ENCODE results near the gene GALNTL6. TPM values are rescaled to one million over a fixed set of nuclear protein-coding genes. Genes with fewer than 3 reads are reported as not detected.
A peak's percentile ranks its signal among the peaks of the same experiment; 100 is the strongest.

GALNTL6 gene
- total RNA-seq, 4 donors from 2014 or later: 0.26 to 4.0 (median 1.5) TPM; not detected in 1

- TF ChIP-seq POLR2A (IDR thresholded peaks at IDR 0.05) (no peak), POLR2AphosphoS5 (IDR thresholded peaks at IDR 0.05) (no peak), EP300 (IDR thresholded peaks at IDR 0.05) (no peak)
- TF ChIP-seq, protein P1, sequence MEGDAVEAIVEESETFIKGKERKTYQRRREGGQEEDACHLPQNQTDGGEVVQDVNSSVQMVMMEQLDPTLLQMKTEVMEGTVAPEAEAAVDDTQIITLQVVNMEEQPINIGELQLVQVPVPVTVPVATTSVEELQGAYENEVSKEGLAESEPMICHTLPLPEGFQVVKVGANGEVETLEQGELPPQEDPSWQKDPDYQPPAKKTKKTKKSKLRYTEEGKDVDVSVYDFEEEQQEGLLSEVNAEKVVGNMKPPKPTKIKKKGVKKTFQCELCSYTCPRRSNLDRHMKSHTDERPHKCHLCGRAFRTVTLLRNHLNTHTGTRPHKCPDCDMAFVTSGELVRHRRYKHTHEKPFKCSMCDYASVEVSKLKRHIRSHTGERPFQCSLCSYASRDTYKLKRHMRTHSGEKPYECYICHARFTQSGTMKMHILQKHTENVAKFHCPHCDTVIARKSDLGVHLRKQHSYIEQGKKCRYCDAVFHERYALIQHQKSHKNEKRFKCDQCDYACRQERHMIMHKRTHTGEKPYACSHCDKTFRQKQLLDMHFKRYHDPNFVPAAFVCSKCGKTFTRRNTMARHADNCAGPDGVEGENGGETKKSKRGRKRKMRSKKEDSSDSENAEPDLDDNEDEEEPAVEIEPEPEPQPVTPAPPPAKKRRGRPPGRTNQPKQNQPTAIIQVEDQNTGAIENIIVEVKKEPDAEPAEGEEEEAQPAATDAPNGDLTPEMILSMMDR (IDR thresholded peaks at IDR 0.05): no peak
- Histone ChIP-seq H3K27ac (no peak overlapping the region), H3K27me3 (peaks cover 29% of the 10 kb centered on the region), H3K36me3 (no peaks in the 10 kb centered on the region), H3K4me3 (no peak overlapping the region), H3K9me3 (no peaks in the 10 kb centered on the region), H3K4me1 (peaks cover 14% of the 10 kb centered on the region)
- no peak for DNase-seq (ENCODE audit: low spot score in 2 of 2)
- WGBS: 88% methylated on average over 1 of the region's 1 CpG
These were observed 3.8 kb downstream of the GALNTL6 start for GRCh38 chr4:171817026-171817425.

- Histone ChIP-seq H3K4me3 (no peak overlapping the region), H3K27me3 (no peaks in the 10 kb centered on the region), H3K4me1 (no peaks in the 10 kb centered on the region), H3K36me3 (no peaks in the 10 kb centered on the region), H3K9me3 (peaks cover 3% of the 10 kb centered on the region), H3K27ac (no peak overlapping the region)
- no peak for DNase-seq (ENCODE audit: low spot score in 2 of 2)
- 37% methylated on average over 3 of the region's 3 CpGs for WGBS
- TF ChIP-seq POLR2A (IDR thresholded peaks at IDR 0.05) (no peak), POLR2AphosphoS5 (IDR thresholded peaks at IDR 0.05) (no peak), EP300 (IDR thresholded peaks at IDR 0.05) (no peak)
- TF ChIP-seq, protein P1 (IDR thresholded peaks at IDR 0.05): no peak
These were observed 21.4 kb downstream of the GALNTL6 start for GRCh38 chr4:171834640-171835039.

DNA sequence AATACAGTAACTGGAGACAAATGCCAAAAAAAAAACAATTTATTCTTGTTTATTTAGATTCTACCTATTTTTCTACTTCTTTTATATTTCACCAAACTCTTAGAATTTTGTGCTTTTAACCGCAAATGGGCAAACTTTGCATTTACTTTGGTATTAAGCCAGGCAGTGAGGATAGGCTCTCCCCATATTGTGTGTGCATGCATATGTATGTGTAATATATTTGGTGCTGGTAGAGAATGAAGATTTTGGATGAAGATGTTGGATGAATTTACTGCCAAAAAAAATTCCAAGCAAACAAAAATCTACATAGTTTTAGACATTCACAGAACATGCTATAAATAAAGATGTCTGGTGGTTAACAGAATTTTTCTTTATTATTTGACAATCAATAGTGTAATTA, 30.3 kb downstream of the GALNTL6 start:
- TF ChIP-seq, protein P1 (IDR thresholded peaks at IDR 0.05): no peak
- TF ChIP-seq POLR2A (IDR thresholded peaks at IDR 0.05): no peak
- no peak for TF ChIP-seq EP300 (IDR thresholded peaks at IDR 0.05)
- TF ChIP-seq POLR2AphosphoS5 (IDR thresholded peaks at IDR 0.05): no peak
- 93% methylated on average over 1 of the region's 1 CpG for WGBS
- H3K9me3 ChIP-seq: no peaks in the 10 kb centered on the region
- H3K27me3 ChIP-seq: no peaks in the 10 kb centered on the region
- DNase-seq (ENCODE audit: low spot score in 2 of 2): no peak
- H3K27ac ChIP-seq: no peak overlapping the region
- H3K4me3 ChIP-seq: no peak overlapping the region
- no peaks in the 10 kb centered on the region for H3K4me1 ChIP-seq
- H3K36me3 ChIP-seq: no peaks in the 10 kb centered on the region

GRCh38 chr4:171846232-171846631, 33.0 kb downstream of the GALNTL6 start:
- H3K9me3 ChIP-seq: no peaks in the 10 kb centered on the region
- 35% methylated on average over 2 of the region's 2 CpGs for WGBS
- TF ChIP-seq POLR2A (IDR thresholded peaks at IDR 0.05) (no peak), POLR2AphosphoS5 (IDR thresholded peaks at IDR 0.05) (no peak)
- TF ChIP-seq, protein P1 (IDR thresholded peaks at IDR 0.05): peak in 1 of 2 donors; percentile 12

DNA sequence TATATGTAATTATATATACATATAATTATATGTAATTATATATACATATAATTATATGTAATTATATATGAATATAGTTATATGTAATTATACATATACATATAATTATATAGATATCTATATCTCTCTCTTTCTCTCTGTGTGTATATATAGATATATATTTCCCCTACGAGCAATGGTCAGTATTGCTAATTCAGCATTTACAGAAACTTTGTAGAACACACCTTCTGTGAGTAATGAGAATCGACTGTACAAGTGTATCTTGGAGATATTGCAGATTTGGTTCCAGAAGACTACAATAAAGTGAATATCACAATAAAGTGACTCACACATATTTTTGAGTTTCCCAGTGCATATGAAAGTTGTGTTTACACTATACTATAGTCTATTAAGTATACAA, 33.7 kb downstream of the GALNTL6 start:
- no peak overlapping the region for H3K4me3 ChIP-seq
- no peaks in the 10 kb centered on the region for H3K27me3 ChIP-seq
- no peaks in the 10 kb centered on the region for H3K4me1 ChIP-seq
- WGBS: 76% methylated on average over 2 of the region's 2 CpGs
- no peaks in the 10 kb centered on the region for H3K36me3 ChIP-seq
- no peaks in the 10 kb centered on the region for H3K9me3 ChIP-seq
- TF ChIP-seq POLR2AphosphoS5 (IDR thresholded peaks at IDR 0.05) (no peak), POLR2A (IDR thresholded peaks at IDR 0.05) (no peak), EP300 (IDR thresholded peaks at IDR 0.05) (no peak)
- TF ChIP-seq, protein P1 (IDR thresholded peaks at IDR 0.05): no peak
- H3K27ac ChIP-seq: no peak overlapping the region
- no peak for DNase-seq (ENCODE audit: low spot score in 2 of 2)

More at GRCh38 chr4:171846232-171846631, 33.0 kb downstream of the GALNTL6 start:
- no peaks in the 10 kb centered on the region for H3K27me3 ChIP-seq
- H3K27ac ChIP-seq: no peak overlapping the region
- DNase-seq (ENCODE audit: low spot score in 2 of 2): no peak
- H3K36me3 ChIP-seq: no peaks in the 10 kb centered on the region
- no peak overlapping the region for H3K4me3 ChIP-seq
- H3K4me1 ChIP-seq: no peaks in the 10 kb centered on the region

Measured in suprapubic skin (tissue), 4 donors.